Germinal center (tissue), 1 donor: ENCODE results near the gene OR1L8.
"Not testable (repeated sequence)": the region's sequence is repeated elsewhere in the genome, so short reads cannot be mapped to it uniquely, and the experiment has no call there.

Experiments
- DNase-seq: peaks from one replicate; pipeline ENCODE4 v3.0.0; 2012; ENCODE audit warnings: mixed read lengths, low spot score

OR1L8 gene

GRCh38 chr9:122583284-122583683 lies at the start of gene OR1L8:
TSS of gene OR1L8 (minus strand) at chr9:122583384. CDS start at chr9:122568477, 14,907 bp downstream.
- not testable (repeated sequence) for DNase-seq

- DNase-seq = no peak
Observed at GRCh38 chr9:122619996-122620395, 36.8 kb upstream of the OR1L8 start.

- DNase-seq = no peak
Observed at GRCh38 chr9:122614362-122614761, 31.2 kb upstream of the OR1L8 start, which contains the start of gene OR1Q1. TSS of gene OR1Q1 (plus strand) at chr9:122614738. CDS start at chr9:122614738, 0 bp downstream.

GRCh38 chr9:122609804-122610203 lies 26.6 kb upstream of the OR1L8 start:
- DNase-seq = no peak

GRCh38 chr9:122606587-122606986 lies 23.4 kb upstream of the OR1L8 start:
- no peak for DNase-seq

- no peak for DNase-seq
Observed at GRCh38 chr9:122605691-122606090, 22.5 kb upstream of the OR1L8 start.

GRCh38 chr9:122580360-122580759 lies 2.8 kb downstream of the OR1L8 start:
- no peak for DNase-seq

- DNase-seq = no peak
Observed at GRCh38 chr9:122579874-122580273, 3.3 kb downstream of the OR1L8 start.

- DNase-seq = no peak
Observed at GRCh38 chr9:122572456-122572855, 10.7 kb downstream of the OR1L8 start.

GRCh38 chr9:122567901-122568300 lies 15.3 kb downstream of the OR1L8 start:
- DNase-seq = no peak

- DNase-seq = no peak
Observed at GRCh38 chr9:122562134-122562760, 20.9 kb downstream of the OR1L8 start.

GRCh38 chr9:122561446-122561845 lies 21.7 kb downstream of the OR1L8 start:
- no peak for DNase-seq

- DNase-seq = no peak
Observed at GRCh38 chr9:122552812-122553211, 30.4 kb downstream of the OR1L8 start, which contains the start of gene OR1N2. TSS of gene OR1N2 (plus strand) at chr9:122553112. CDS start at chr9:122553212, 100 bp downstream.

GRCh38 chr9:122551371-122551770 lies 31.8 kb downstream of the OR1L8 start:
- no peak for DNase-seq

GRCh38 chr9:122546196-122546595 lies 37.0 kb downstream of the OR1L8 start:
- no peak for DNase-seq

- DNase-seq = no peak
Observed at GRCh38 chr9:122538757-122539156, 44.4 kb downstream of the OR1L8 start.

GRCh38 chr9:122537066-122537465 lies 46.1 kb downstream of the OR1L8 start:
- not testable (repeated sequence) for DNase-seq

GRCh38 chr9:122536134-122536533 lies 47.0 kb downstream of the OR1L8 start:
- DNase-seq = no peak

- DNase-seq = not testable (repeated sequence)
Observed at GRCh38 chr9:122531157-122531556, 52.0 kb downstream of the OR1L8 start.

- DNase-seq = no peak
Observed at GRCh38 chr9:122527193-122527592, 56.0 kb downstream of the OR1L8 start, which contains the start of gene OR1N1. TSS of gene OR1N1 (minus strand) at chr9:122527293. CDS start at chr9:122527293, 0 bp downstream.

- DNase-seq = no peak
Observed at GRCh38 chr9:122526602-122527001, 56.6 kb downstream of the OR1L8 start.

- no peak for DNase-seq
Observed at GRCh38 chr9:122519376-122519775, 63.8 kb downstream of the OR1L8 start.

- no peak for DNase-seq
Observed at GRCh38 chr9:122518841-122519240, 64.3 kb downstream of the OR1L8 start, which contains the start of gene OR1J4. TSS of gene OR1J4 (plus strand) at chr9:122519141. CDS start at chr9:122519141, 0 bp downstream.

- DNase-seq = no peak
Observed at GRCh38 chr9:122518226-122518625, 65.0 kb downstream of the OR1L8 start.
